ENCODE results near the gene RPS6KA3.
"Not testable (repeated sequence)": the region's sequence is repeated elsewhere in the genome, so short reads cannot be mapped to it uniquely, and the experiment has no call there.

RPS6KA3 gene

GRCh38 chrX:20139966-20140365 is 126.7 kb downstream of the RPS6KA3 start:
- no peak for DNase-seq (ENCODE audit: insufficient read length)
- TF ChIP-seq POLR2A (IDR thresholded peaks at IDR 0.05; ENCODE audit: low read depth, low read length), result no peak
- TF ChIP-seq POLR2AphosphoS5 (IDR thresholded peaks at IDR 0.05; ENCODE audit: low read depth, low read length), result no peak
- TF ChIP-seq TAF1 (IDR thresholded peaks at IDR 0.05; ENCODE audit: borderline replicate concordance, low read depth, low read length), result no peak
- no peak for FAIRE-seq

DNA sequence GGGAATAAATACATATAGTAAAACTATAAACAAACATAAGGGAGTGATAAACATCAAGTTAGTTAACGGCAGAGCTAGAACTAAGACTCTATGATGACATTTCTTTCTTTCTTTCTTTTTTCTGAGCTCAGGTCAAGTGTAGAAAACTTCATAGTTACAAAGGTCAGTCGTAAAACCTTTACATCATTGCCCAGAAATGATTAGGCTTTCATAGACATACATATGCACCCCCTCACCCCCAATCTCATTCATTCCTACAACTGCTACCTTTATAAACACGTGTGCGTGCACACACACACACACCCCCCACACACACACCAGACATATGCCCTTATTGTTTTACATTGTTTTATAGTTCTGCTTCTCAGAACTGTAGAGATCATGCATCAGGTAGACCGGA is 130.8 kb downstream of the RPS6KA3 start:
- FAIRE-seq (no peak), DNase-seq (ENCODE audit: insufficient read length) (no peak)
- TF ChIP-seq POLR2AphosphoS5 (IDR thresholded peaks at IDR 0.05; ENCODE audit: low read depth, low read length), result no peak
- no peak for TF ChIP-seq TAF1 (IDR thresholded peaks at IDR 0.05; ENCODE audit: borderline replicate concordance, low read depth, low read length)
- TF ChIP-seq POLR2A (IDR thresholded peaks at IDR 0.05; ENCODE audit: low read depth, low read length), result no peak

- TF ChIP-seq POLR2A (IDR thresholded peaks at IDR 0.05; ENCODE audit: low read depth, low read length), result no peak
- TF ChIP-seq POLR2AphosphoS5 (IDR thresholded peaks at IDR 0.05; ENCODE audit: low read depth, low read length), result no peak
- no peak for TF ChIP-seq TAF1 (IDR thresholded peaks at IDR 0.05; ENCODE audit: borderline replicate concordance, low read depth, low read length)
- DNase-seq (ENCODE audit: insufficient read length) (no peak), FAIRE-seq (no peak)
Measured at GRCh38 chrX:20132666-20133065, 134.0 kb downstream of the RPS6KA3 start.

DNA sequence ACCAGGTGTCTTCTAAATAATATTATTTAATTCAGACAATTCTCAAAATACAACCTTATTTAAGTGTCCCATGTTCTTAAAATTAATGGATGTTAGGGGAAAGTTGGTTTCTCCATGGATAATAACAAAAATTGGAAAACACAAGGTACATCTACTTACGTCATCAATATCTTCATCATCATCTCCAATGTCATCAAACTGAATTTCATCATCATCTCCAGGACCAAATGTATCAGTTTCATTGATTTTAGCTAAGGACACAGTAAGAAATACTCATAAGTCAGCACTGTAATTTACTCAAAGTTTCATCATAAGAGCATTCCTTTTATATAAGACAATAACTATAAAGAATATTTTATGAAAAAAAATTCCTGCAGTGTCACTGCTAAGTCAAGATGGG is 136.4 kb downstream of the RPS6KA3 start:
- no peak for FAIRE-seq

GRCh38 chrX:20129547-20129946 is 137.2 kb downstream of the RPS6KA3 start:
- no peak for TF ChIP-seq POLR2AphosphoS5 (IDR thresholded peaks at IDR 0.05; ENCODE audit: low read depth, low read length)
- no peak for TF ChIP-seq POLR2A (IDR thresholded peaks at IDR 0.05; ENCODE audit: low read depth, low read length)
- no peak for TF ChIP-seq TAF1 (IDR thresholded peaks at IDR 0.05; ENCODE audit: borderline replicate concordance, low read depth, low read length)
- FAIRE-seq (no peak), DNase-seq (ENCODE audit: insufficient read length) (no peak)

More for the DNA sequence above, 136.4 kb downstream of the RPS6KA3 start:
- no peak for DNase-seq (ENCODE audit: insufficient read length)
- TF ChIP-seq TAF1 (IDR thresholded peaks at IDR 0.05; ENCODE audit: borderline replicate concordance, low read depth, low read length), result no peak
- no peak for TF ChIP-seq POLR2AphosphoS5 (IDR thresholded peaks at IDR 0.05; ENCODE audit: low read depth, low read length)
- TF ChIP-seq POLR2A (IDR thresholded peaks at IDR 0.05; ENCODE audit: low read depth, low read length), result no peak

DNA sequence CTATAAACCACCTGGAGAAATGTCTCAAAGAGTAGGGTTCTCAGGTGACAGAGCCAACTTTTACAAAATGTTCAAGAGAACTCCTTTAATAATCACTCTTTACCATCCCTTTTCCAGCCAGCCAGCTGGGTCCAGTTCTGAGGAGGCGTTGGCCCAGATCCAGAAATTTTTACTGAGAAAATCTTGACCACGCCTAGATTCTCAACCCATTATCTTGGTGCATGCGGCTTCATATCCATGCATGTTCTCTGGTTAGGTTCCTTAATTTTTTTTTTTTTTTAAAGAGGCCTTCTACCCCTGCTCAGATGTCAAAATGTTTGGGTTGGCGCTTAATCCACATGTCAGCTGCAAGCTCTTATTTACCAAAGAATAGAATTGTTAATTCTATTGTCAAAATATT is 138.0 kb downstream of the RPS6KA3 start:
- TF ChIP-seq POLR2AphosphoS5 (IDR thresholded peaks at IDR 0.05; ENCODE audit: low read depth, low read length) (no peak), TAF1 (IDR thresholded peaks at IDR 0.05; ENCODE audit: borderline replicate concordance, low read depth, low read length) (no peak), POLR2A (IDR thresholded peaks at IDR 0.05; ENCODE audit: low read depth, low read length) (no peak)
- FAIRE-seq (peak; percentile 70), DNase-seq (ENCODE audit: insufficient read length) (no peak)

DNA sequence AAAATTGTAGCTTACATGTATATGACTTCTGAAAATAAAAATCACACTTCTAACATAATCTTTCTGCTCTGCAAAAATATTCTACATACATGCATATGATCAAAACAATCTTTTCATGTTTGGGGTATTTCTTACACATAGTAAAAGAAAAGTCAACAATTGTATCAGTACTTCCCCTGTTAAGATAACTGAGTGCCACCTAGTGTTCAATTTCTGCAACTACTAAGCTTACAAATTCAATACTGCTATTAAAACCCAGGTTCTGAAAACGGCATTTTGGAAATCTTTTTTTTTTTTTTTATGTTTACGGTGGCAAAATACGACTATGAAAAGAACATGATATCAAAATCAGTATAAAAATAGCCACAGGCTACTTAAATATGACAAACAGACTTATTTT is 139.3 kb downstream of the RPS6KA3 start:
- not testable (repeated sequence) for FAIRE-seq

DNA sequence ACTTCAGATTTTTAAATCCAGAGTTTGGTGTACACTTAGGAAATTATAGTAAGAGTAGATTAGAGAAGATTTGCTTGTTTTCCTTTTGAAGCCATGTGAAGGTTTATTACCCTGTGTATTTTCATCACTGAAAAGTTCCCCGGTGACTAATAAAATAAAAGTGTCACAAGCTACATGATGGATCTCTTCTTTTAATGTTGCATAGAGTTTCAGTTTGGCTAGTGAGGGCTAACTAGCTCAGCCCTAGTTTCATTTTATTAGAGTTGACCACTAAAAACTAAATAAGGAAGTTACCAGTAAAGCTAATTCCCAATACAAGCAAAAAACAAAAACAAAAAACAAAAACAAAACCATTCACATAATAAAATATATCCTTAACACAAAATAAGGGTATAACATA is 139.9 kb downstream of the RPS6KA3 start:
- peak; percentile 99 for FAIRE-seq
- DNase-seq (ENCODE audit: insufficient read length), result not testable (repeated sequence)

More for the DNA sequence above, 139.3 kb downstream of the RPS6KA3 start:
- not testable (repeated sequence) for DNase-seq (ENCODE audit: insufficient read length)

GRCh38 chrX:20124964-20125363 is 141.7 kb downstream of the RPS6KA3 start:
- FAIRE-seq (no peak), DNase-seq (ENCODE audit: insufficient read length) (no peak)
- TF ChIP-seq POLR2AphosphoS5 (IDR thresholded peaks at IDR 0.05; ENCODE audit: low read depth, low read length) (no peak), POLR2A (IDR thresholded peaks at IDR 0.05; ENCODE audit: low read depth, low read length) (peak; percentile 46; the same call in 1 of the 2 replicates)

DNA sequence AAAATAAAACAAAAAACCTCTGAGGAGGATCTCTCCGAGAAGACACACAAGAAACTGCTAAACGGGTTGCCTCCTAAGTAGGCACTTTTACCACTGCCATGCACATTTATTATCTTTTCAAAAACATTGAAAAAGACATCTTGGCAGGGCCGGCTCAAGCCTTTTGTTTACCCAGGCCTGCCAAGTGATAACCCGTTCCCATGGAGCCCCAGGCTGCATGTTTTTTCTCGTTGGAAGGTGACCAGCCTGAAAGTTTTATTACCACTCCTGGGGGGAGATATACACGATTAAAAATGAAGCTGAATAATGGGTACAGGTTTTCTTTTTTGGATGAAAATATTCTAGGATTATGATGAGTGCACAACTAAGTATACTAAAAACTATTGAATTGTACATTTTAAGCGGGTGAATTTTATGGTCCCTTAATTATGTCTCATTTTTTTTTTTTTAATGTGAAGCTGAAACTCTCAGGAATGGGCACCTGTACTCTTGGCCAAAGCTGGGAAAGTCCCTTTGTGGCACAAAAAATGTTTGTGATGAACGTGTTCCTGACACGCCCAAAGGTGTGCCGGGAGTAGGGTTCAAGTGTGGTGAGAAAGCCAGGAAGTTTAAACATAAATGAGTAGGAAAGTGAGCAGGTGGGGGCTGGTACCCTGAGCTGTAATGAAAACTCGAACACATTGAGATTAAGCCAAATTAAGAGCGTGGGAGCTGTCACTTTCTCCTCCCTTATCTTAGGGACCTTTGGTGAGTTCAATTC is 148.5 kb downstream of the RPS6KA3 start:
- DNase-seq (ENCODE audit: insufficient read length), result no peak
- no peak for FAIRE-seq
- no peak for TF ChIP-seq POLR2A (IDR thresholded peaks at IDR 0.05; ENCODE audit: low read depth, low read length)
- TF ChIP-seq POLR2AphosphoS5 (IDR thresholded peaks at IDR 0.05; ENCODE audit: low read depth, low read length), result no peak
- no peak for TF ChIP-seq TAF1 (IDR thresholded peaks at IDR 0.05; ENCODE audit: borderline replicate concordance, low read depth, low read length)

GRCh38 chrX:20116577-20117240 is 150.0 kb downstream of the RPS6KA3 start, which contains the start of gene MAP7D2:
Gene MAP7D2 (minus strand): TSS chrX:20116907. CDS start chrX:20116879, 28 bp downstream.
- FAIRE-seq (no peak), DNase-seq (ENCODE audit: insufficient read length) (no peak)

GRCh38 chrX:20116087-20116576 is 150.6 kb downstream of the RPS6KA3 start:
- TF ChIP-seq POLR2A (IDR thresholded peaks at IDR 0.05; ENCODE audit: low read depth, low read length) (no peak), TAF1 (IDR thresholded peaks at IDR 0.05; ENCODE audit: borderline replicate concordance, low read depth, low read length) (no peak), POLR2AphosphoS5 (IDR thresholded peaks at IDR 0.05; ENCODE audit: low read depth, low read length) (no peak)
- no peak for DNase-seq (ENCODE audit: insufficient read length)
- no peak for FAIRE-seq

More at GRCh38 chrX:20116577-20117240, 150.0 kb downstream of the RPS6KA3 start, which contains the start of gene MAP7D2:
- TF ChIP-seq POLR2A (IDR thresholded peaks at IDR 0.05; ENCODE audit: low read depth, low read length) (no peak), POLR2AphosphoS5 (IDR thresholded peaks at IDR 0.05; ENCODE audit: low read depth, low read length) (no peak), TAF1 (IDR thresholded peaks at IDR 0.05; ENCODE audit: borderline replicate concordance, low read depth, low read length) (no peak)
